DMS153 (cell line): ENCODE data around the gene COL1A1.

ENCODE experiments used
- DNase-seq: peaks from one replicate; lab custom pipeline; 2025; lab: John Stamatoyannopoulos, UW

COL1A1 gene

DNA sequence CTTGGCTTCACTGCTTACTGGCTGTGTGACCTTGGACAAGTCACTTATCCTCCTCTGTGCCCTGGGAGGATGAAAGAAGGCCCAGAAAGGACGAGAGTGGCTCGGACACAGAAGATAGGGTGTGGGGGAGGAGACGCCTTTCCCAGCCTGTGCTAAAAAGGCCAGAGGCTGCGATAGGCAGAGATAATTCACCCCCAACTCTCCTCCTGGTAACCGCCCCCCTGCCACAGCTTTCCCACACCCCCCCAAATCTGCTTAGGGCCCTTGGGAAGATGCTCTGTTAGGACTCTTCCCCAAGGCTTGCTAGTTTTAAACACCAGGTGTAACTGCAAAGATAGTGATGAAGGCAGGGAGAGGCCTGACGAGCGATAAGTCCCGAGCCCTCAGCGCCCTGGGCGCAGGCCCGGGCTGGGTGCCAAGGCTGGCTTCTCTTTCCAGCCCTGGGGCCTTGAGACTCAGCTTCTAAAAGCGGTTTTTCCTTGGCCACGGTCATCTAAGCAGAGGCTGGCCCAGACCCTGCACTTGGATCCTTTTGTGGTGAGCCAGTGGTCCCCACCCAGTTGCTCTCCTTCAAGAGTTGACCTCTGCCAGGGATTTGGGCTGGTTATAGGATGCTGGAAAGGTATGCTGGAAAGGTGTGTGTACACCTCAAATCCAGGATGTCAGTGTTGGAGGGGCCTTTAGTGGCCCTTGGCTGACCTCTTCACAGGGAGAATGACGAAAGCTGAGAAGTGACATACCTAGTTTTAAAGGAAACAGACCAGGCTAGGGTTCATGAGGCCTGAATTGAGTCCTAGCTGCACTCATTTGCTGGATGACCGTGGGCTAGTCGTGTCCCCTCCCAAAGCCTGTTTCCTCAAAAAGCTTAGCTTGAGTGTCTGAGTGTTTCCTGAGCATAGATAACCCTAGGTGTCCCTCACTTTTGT, 47.5 kb downstream of the COL1A1 start:
- no peak for DNase-seq

DNA sequence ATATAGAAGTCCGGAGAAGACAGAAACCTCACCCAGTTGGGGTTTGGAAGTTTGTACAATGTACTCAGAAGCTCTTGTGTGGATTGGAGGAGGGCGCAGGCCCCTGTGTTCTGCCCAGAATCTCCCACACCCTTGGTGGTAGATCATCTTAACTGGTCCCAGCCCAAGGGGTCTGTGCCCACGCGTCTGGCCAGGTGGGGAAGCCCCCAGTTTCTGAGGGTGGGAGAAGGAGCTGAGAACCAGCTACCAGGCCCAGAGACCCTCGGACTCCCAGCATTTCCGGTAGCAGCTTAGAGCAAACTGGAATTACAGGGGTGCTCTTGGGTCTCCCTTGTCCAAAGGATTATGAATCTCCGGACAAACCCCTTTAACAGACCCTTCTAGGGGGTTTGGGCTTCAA, 48.7 kb downstream of the COL1A1 start:
- no peak for DNase-seq

- DNase-seq, result peak; percentile 79
Observed at GRCh38 chr17:50151937-50152547, 49.4 kb downstream of the COL1A1 start.

- DNase-seq, result peak; percentile 76
Observed at GRCh38 chr17:50151041-50151936, 50.1 kb downstream of the COL1A1 start.

DNA sequence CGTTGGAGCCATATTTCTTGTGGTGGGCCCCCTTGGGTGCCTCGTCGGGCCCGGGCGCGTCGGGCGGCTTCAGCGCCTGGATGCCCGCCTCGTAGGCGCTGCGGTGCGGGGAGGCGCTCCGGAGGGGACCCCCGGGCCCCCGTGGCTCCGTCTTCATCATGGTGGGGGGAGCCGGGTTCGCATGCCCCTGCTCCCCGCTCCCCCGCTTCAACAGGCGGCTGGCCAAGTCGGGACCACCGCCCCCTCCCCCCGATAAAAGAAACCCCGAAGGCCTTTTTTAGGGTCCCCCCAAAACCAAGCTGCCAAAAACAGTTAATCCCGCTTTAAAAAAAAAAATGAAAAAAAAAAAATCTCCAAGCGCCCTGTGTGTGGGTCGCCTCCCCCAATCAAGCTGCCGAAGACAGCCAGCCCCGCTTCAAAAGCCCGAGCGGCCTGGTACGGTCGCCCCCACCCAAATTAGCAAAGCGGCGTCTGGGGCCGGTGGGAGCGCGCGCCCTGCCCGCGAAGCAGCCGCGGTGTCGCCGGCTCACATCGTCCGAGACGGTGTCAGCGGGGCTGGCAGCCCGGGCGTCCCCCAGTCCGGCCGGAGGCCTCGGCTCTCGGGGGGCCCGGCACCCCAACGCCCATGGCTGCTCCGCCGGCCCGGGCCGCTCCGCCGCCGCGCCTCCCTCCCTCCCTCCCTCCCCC, 50.9 kb downstream of the COL1A1 start, which contains the start of gene PPP1R9B:
Gene PPP1R9B (minus strand): TSS at position 324 of the 687 bp plus-strand sequence. CDS start 164 bp downstream, at position 160.
- DNase-seq, result no peak

DNA sequence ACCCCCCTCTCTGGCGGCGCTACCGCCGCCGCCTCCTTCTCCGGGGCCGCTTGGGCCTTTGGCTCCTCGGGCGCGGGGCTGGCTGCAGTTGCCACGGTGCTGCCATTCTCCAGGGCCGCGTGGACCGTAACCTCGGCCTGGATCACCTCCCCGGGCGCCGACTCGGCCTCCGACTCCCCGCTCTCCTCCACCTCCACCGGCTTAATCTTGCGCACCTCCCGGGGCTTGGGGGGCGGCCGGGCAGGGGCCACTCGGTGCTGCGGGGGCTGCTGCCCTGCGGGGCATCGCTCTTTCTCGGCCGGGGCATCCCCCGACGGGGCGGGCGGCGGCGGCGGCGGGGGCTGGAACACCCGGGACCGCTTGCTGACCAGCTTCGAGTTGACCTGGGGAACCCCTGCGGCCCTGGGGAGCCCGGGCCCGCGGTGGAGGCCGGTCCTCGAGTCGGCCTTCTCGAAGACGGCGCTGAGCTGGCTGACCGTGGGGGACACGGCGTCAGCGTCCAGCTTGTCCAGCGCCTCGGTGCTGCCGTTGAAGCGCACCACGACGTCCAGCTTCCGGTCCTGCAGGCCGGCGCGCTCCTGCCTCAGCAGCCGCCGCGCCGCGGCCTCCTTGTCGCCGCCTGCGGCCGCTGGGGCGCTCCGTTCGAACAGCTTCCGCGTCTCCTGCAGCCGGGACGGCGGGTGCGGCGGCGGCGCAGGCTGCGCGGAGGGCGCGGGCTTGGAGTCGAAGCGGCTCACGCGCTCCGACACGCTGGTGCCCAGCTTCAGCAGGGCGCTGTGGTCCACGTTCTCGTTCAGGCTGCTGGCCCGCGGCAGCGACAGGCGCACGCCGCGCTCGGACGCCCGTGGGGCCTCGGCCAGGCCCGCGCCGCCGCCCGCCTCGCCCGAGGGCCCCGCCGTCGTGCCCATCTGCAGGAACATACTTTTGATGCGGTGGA, 51.7 kb downstream of the COL1A1 start:
- DNase-seq, result peak; percentile 15

DNA sequence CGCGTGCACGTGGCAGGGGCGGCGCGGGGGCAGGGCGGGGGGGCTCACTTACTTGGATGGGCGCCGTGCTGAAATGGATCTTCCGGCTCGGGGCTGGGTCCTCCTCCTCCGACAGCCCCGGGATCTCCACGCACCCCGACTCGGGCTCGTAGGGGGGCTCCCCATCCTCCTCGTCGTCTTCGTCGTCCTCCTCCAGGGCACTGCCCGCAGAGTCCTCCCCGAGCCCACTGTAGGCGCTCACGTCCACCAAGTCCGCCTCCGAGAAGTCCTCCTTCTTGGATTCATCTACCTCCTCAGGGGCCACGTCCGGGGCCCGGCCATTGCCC, 52.4 kb downstream of the COL1A1 start:
- DNase-seq, result no peak

- no peak for DNase-seq
Observed at GRCh38 chr17:50148226-50149090, 53.0 kb downstream of the COL1A1 start.

DNA sequence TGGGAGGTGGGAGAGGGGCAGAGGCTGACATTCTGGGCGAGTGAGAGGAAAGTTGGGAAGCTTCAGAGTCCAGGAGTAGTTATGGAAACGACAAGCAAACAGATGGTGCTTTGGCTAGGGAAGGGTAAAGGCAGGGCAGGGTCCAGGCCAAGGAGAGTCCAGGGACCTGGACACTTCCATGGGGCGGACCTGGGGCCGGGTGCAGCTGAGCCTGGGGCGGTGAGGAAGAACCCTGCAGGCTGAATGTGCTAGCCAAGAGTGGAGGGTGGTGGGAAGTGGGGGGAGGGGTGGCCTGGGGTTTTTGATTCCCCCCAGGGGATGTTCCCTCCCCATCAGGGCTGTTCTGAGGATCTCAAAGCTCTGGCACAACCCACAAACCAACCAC, 53.6 kb downstream of the COL1A1 start:
- DNase-seq, result no peak

GRCh38 chr17:50146927-50147665, 54.3 kb downstream of the COL1A1 start:
- no peak for DNase-seq

GRCh38 chr17:50146230-50146926, 55.1 kb downstream of the COL1A1 start:
- DNase-seq, result no peak

- DNase-seq, result no peak
Observed at GRCh38 chr17:50145532-50146229, 55.8 kb downstream of the COL1A1 start.

DNA sequence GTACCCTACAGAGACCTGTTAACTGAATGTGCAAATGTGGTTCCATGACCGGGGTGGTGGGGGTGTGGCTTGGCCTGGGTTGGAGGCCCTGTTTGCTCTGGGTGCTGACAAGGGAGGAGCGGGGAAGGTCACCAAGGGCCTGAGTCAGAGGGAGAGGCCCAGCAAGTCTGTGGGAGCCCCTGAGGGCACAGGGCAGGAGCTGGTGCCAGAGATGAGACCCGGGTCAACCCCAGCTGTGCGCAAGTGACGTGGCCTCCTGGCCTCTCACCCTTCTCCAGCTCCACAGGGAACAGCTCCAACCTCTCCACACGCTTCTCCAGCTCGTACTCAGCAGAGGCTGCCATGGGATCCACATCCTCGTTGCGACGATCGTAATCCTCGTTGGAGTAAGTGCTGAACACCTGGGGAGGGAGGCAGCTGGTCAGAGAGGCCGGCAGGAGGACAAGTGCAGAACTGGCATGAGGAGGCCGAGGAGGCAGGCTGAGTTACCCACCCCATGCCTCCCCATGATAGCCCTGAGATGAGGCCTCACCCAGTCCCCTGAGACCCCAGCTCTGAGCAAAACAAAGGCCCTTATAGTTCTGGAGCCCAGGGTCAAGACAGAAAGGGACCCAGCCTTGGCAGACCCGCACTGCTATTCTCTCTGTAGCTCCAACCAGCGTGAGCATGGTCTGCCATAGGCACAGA, 56.4 kb downstream of the COL1A1 start:
- no peak for DNase-seq

GRCh38 chr17:50144355-50144754, 57.1 kb downstream of the COL1A1 start:
- no peak for DNase-seq

DNA sequence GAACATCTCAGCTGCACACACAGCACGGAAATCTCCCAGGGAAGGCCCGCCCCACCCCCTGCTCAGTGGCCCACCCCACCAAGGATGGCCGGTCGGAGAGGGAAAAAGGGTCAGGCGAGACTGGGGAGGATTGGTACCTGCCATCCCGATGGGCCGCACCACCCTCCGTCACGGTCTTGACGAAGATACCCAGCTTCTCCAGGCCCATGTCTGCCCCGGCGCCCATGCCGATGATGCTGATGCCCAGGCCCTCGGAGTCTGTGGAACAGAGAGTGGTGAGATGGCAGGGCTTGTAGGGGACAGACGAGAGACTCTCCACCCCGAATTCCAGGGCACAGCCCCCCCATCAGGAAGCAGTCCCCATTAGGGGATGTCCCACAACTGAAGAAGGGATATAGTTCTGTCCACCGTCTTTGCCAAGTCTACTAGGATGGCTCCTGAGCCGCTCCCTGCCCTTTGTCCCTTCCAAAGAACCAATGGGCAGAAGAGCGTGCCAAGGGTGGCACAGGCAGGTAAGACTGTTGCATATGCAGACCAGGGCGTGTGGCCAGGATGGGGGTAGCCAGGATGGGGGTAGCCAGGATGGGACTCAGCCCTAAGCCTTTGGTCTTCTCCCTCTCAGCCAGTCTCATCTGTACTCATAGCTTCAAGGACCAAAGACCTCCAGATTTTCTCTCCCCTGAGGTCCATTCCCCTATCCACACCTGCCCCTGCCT, 57.8 kb downstream of the COL1A1 start:
- no peak for DNase-seq

- no peak for DNase-seq
Observed at GRCh38 chr17:50141745-50142110, 59.7 kb downstream of the COL1A1 start.
